H9 (cell line): ENCODE results near the gene CCDC3. TPM values are rescaled to one million over a fixed set of nuclear protein-coding genes. Genes with fewer than 3 reads are reported as not detected.

ENCODE experiments used
- DNase-seq: peaks from one replicate; pipeline ENCODE4 v3.0.0-alpha.2; 2017
- H2AFZ ChIP-seq: one replicate; pipeline ENCODE4 v1.6.1; 2013; ENCODE audit warnings: mild to moderate bottlenecking, low read length, control low read depth, moderate library complexity
- H2AK5ac ChIP-seq: 2 replicates; pipeline ENCODE4 v1.6.1; 2013; ENCODE audit warnings: low read length, control low read depth, mixed read lengths; ENCODE audit not compliant: insufficient read length
- H2BK120ac ChIP-seq: one replicate; pipeline ENCODE4 v1.6.1; 2013; ENCODE audit warnings: low read depth, mild to moderate bottlenecking, low read length, control low read depth, inconsistent platforms; ENCODE audit not compliant: poor library complexity, severe bottlenecking
- H2BK12ac ChIP-seq: 2 replicates; pipeline ENCODE4 v1.6.1; 2013; ENCODE audit warnings: low read length, control low read depth, mixed read lengths, low read depth; ENCODE audit not compliant: insufficient read length
- H2BK15ac ChIP-seq: 2 replicates; pipeline ENCODE4 v1.6.1; 2013; ENCODE audit warnings: low read depth, low read length, control low read depth
- H2BK20ac ChIP-seq: one replicate; pipeline ENCODE4 v1.6.1; 2013; ENCODE audit warnings: low read depth, mild to moderate bottlenecking, low read length, control low read depth, inconsistent platforms; ENCODE audit not compliant: poor library complexity, severe bottlenecking
- H2BK5ac ChIP-seq: 2 replicates; pipeline ENCODE4 v1.6.1; 2013; ENCODE audit warnings: low read length, control low read depth, mixed read lengths; ENCODE audit not compliant: insufficient read length
- H3K14ac ChIP-seq: 2 replicates; pipeline ENCODE4 v1.6.1; 2013; ENCODE audit warnings: low read length, control low read depth; ENCODE audit not compliant: insufficient read depth
- H3K18ac ChIP-seq: 2 replicates; pipeline ENCODE4 v1.6.1; 2013; ENCODE audit warnings: low read depth, mild to moderate bottlenecking, mixed read lengths, low read length, control low read depth; ENCODE audit not compliant: insufficient read length
- H3K23ac ChIP-seq: 2 replicates; pipeline ENCODE4 v1.6.1; 2013; ENCODE audit warnings: low read length, control low read depth, mixed read lengths, low read depth; ENCODE audit not compliant: insufficient read length
- H3K23me2 ChIP-seq: 2 replicates; pipeline ENCODE4 v1.6.1; 2013; ENCODE audit warnings: low read depth, mild to moderate bottlenecking, mixed read lengths, low read length, control low read depth; ENCODE audit not compliant: insufficient read length, poor library complexity, severe bottlenecking
- H3K27ac ChIP-seq: 2 replicates; pipeline ENCODE4 v1.5.1; 2013; ENCODE audit warnings: low read length, control low read depth, mixed read lengths, low read depth; ENCODE audit not compliant: insufficient read length
- H3K27me3 ChIP-seq: 2 replicates; pipeline ENCODE4 v1.6.1; 2013; ENCODE audit warnings: low read length, control low read depth, inconsistent platforms; ENCODE audit not compliant: insufficient read depth
- H3K4ac ChIP-seq: 2 replicates; pipeline ENCODE4 v1.6.1; 2013; ENCODE audit warnings: low read depth, mild to moderate bottlenecking, control low read depth, inconsistent platforms, low read length, moderate library complexity
- H3K4me1 ChIP-seq: 2 replicates; pipeline ENCODE4 v1.6.1; 2013; ENCODE audit warnings: low read length, control low read depth, inconsistent platforms; ENCODE audit not compliant: insufficient read depth
- H3K4me2 ChIP-seq: 2 replicates; pipeline ENCODE4 v1.6.1; 2013; ENCODE audit warnings: low read length, control low read depth, mixed read lengths; ENCODE audit not compliant: insufficient read length, insufficient read depth
- H3K56ac ChIP-seq: 2 replicates; pipeline ENCODE4 v1.6.1; 2013; ENCODE audit warnings: low read depth, mild to moderate bottlenecking, mixed read lengths, low read length, control low read depth; ENCODE audit not compliant: insufficient read length
- H3K79me1 ChIP-seq: 2 replicates; pipeline ENCODE4 v1.6.1; 2013; ENCODE audit warnings: low read depth, mild to moderate bottlenecking, moderate library complexity, low read length, control low read depth, inconsistent platforms; ENCODE audit not compliant: insufficient read depth, poor library complexity, severe bottlenecking
- H3K79me2 ChIP-seq: 2 replicates; pipeline ENCODE4 v1.6.1; 2013; ENCODE audit warnings: low read length, control low read depth, inconsistent platforms; ENCODE audit not compliant: insufficient read depth
- H3K9ac ChIP-seq: 2 replicates; pipeline ENCODE4 v1.6.1; 2013; ENCODE audit warnings: low read length, control low read depth, mixed read lengths; ENCODE audit not compliant: insufficient read length; ENCODE audit errors: extremely low read depth
- H3K9me3 ChIP-seq: one replicate; pipeline ENCODE4 v1.6.1; 2013; ENCODE audit warnings: low read depth, low read length, inconsistent platforms; ENCODE audit not compliant: control insufficient read depth
- H3T11ph ChIP-seq: one replicate; pipeline ENCODE4 v1.6.1; 2013; ENCODE audit warnings: mild to moderate bottlenecking, low read length, control low read depth, inconsistent platforms
- H4K20me1 ChIP-seq: one replicate; pipeline ENCODE4 v1.6.1; 2013; ENCODE audit not compliant: control insufficient read depth, insufficient read length, insufficient read depth
- H4K5ac ChIP-seq: 2 replicates; pipeline ENCODE4 v1.6.1; 2013; ENCODE audit warnings: low read depth, mild to moderate bottlenecking, mixed read lengths, low read length, control low read depth; ENCODE audit not compliant: insufficient read length
- H4K8ac ChIP-seq: replicated peaks from 2 replicates; pipeline ENCODE4 v1.6.1; 2013; ENCODE audit warnings: low read length, control low read depth, mixed read lengths, low read depth; ENCODE audit not compliant: insufficient read length
- H4K91ac ChIP-seq: 2 replicates; pipeline ENCODE4 v1.6.1; 2013; ENCODE audit warnings: low read depth, mild to moderate bottlenecking, moderate library complexity, mixed read lengths, low read length, control low read depth; ENCODE audit not compliant: insufficient read length
- H3K27ac Mint-ChIP-seq, 3 experiments: 2 replicates in 2 of 3; 3 replicates in 1 of 3; pipeline ENCODE4 v1.8.0; 2020 to 2021; ENCODE audit warnings: mixed read lengths in 3 of 3, mild to moderate bottlenecking in 1 of 3, moderate library complexity in 1 of 3
- H3K27me3 Mint-ChIP-seq: 2 replicates; pipeline ENCODE4 v1.8.0; 2021; ENCODE audit warnings: low read depth, mild to moderate bottlenecking, moderate library complexity, mixed read lengths
- H3K36me3 Mint-ChIP-seq, 3 experiments: 2 replicates in 2 of 3; 3 replicates in 1 of 3; pipeline ENCODE4 v1.8.0; 2020 to 2021; ENCODE audit warnings: low read depth in 3 of 3, mixed read lengths in 3 of 3; ENCODE audit not compliant: insufficient read depth in 1 of 3
- H3K4me1 Mint-ChIP-seq, 2 experiments: 2 replicates each; pipeline ENCODE4 v1.8.0; 2020; ENCODE audit warnings: mixed read lengths in 2 of 2
- H3K4me3 Mint-ChIP-seq, 2 experiments: 2 replicates in 1 of 2; 3 replicates in 1 of 2; pipeline ENCODE4 v1.8.0; 2020 to 2021; ENCODE audit warnings: mild to moderate bottlenecking in 2 of 2, mixed read lengths in 2 of 2, moderate library complexity in 1 of 2
- H3K9me3 Mint-ChIP-seq, 2 experiments: 2 replicates in 1 of 2; 3 replicates in 1 of 2; pipeline ENCODE4 v1.8.0; 2020; ENCODE audit warnings: mild to moderate bottlenecking in 2 of 2, mixed read lengths in 2 of 2, moderate library complexity in 1 of 2
- CTCF ChIP-seq: fragments of 200-600 bp; sonication (generic); conservative IDR thresholded peaks from 3 replicates; pipeline ENCODE4 v1.8.0; 2021; ENCODE audit warnings: antibody characterized with exemption, mild to moderate bottlenecking
- WGBS: extraction: QIAGEN DNeasy Blood & Tissue Kit; methylation state at CpG from one replicate; pipeline ENCODE4 v1.1.7; 2013; ENCODE audit warnings: missing lambda C conversion rate, low lambda C conversion rate, mixed read lengths; ENCODE audit not compliant: insufficient read length; ENCODE audit errors: extremely low coverage; 5-methylcytosine and 5-hydroxymethylcytosine counted together
- total RNA-seq: library from RNA; stranded (reverse); gene quantifications from 2 replicates; pipeline ENCODE4 v1.2.1, GENCODE V29; 2021

CCDC3 gene
- total RNA-seq, 1 experiment from 2014 or later: 2.3 TPM

GRCh38 chr10:13038391-13038790 is 36.9 kb upstream of the CCDC3 start:
- Histone ChIP-seq H3T11ph (no peak overlapping the region), H2AK5ac (no peak overlapping the region), H3K9ac (no peak overlapping the region), H3K56ac (no peak overlapping the region), H3K4me1 (no peaks in the 10 kb centered on the region), H3K23me2 (no peaks in the 10 kb centered on the region), H4K5ac (no peak overlapping the region), H3K27me3 (no peaks in the 10 kb centered on the region), H2AFZ (no peak overlapping the region), H3K79me1 (no peaks in the 10 kb centered on the region), H4K8ac (no peak overlapping the region), H2BK15ac (no peak overlapping the region), H3K18ac (no peak overlapping the region), H3K79me2 (no peaks in the 10 kb centered on the region), H2BK20ac (no peak overlapping the region), H3K14ac (no peak overlapping the region), H2BK5ac (no peak overlapping the region), H3K4me2 (no peak overlapping the region), H4K20me1 (no peaks in the 10 kb centered on the region), H4K91ac (no peak overlapping the region), H3K4ac (no peak overlapping the region), H3K9me3 (no peaks in the 10 kb centered on the region), H2BK120ac (no peak overlapping the region), H2BK12ac (no peak overlapping the region), H3K27ac (no peak overlapping the region), H3K23ac (no peak overlapping the region)
- no peak overlapping the region for H3K27ac Mint-ChIP-seq
- H3K4me3 Mint-ChIP-seq: no peak overlapping the region
- H3K9me3 Mint-ChIP-seq: peaks cover 0 to 2% of the 10 kb centered on the region in 2 experiments; a peak in 2 of 5 replicates
- WGBS: no CpG with 5 or more reads among the region's 2 CpGs
- H3K36me3 Mint-ChIP-seq: peaks cover 0 to 2% (median 0%) of the 10 kb centered on the region in 3 experiments; a peak in 1 of 7 replicates
- H3K4me1 Mint-ChIP-seq: peaks cover 4% of the 10 kb centered on the region in 2 experiments; a peak in 3 of 4 replicates
- TF ChIP-seq CTCF: no peak
- DNase-seq: no peak
- H3K27me3 Mint-ChIP-seq: no peaks in the 10 kb centered on the region
